Measurements from ENCODE around the gene PCDHGA1.

DNA sequence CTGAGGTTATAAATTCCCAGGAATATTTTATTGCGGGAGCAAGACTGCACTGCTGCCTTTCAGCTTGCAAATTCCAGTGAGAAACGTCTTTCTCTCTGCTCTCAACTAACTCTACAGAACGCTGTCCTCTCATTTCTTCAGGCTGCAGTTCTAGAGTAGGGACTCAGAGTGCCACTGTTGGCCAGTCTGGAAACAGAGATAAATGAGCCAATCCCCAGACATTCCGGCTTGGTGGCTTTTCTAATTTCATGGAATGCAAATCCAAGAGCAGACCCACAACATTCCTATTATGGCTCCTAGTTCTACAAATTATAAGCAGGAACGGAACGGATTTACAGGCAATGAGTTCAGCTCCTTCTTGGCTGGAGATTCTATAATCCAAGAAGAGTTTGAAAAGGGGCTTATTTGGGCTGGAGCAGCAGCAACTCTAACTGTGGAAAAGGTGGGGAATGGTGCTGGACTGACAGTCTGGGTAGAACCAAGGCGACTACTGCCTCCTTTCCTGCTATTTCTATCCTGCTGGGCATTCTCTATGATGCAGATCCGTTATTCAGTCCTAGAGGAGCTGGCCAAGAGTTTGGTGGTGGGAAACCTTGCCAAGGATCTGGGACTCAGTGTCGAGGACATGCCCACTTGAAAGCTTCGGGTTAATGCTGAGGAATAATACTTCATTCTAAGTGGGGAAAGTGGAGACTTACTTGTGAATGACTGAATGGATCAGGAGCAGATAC lies 109.3 kb downstream of the PCDHGA1 start:
- no peak for TF ChIP-seq EZH2 (IDR thresholded peaks at IDR 0.05; ENCODE audit: borderline replicate concordance, low read depth, low read length, poor library complexity, severe bottlenecking)
- TF ChIP-seq, protein P1, sequence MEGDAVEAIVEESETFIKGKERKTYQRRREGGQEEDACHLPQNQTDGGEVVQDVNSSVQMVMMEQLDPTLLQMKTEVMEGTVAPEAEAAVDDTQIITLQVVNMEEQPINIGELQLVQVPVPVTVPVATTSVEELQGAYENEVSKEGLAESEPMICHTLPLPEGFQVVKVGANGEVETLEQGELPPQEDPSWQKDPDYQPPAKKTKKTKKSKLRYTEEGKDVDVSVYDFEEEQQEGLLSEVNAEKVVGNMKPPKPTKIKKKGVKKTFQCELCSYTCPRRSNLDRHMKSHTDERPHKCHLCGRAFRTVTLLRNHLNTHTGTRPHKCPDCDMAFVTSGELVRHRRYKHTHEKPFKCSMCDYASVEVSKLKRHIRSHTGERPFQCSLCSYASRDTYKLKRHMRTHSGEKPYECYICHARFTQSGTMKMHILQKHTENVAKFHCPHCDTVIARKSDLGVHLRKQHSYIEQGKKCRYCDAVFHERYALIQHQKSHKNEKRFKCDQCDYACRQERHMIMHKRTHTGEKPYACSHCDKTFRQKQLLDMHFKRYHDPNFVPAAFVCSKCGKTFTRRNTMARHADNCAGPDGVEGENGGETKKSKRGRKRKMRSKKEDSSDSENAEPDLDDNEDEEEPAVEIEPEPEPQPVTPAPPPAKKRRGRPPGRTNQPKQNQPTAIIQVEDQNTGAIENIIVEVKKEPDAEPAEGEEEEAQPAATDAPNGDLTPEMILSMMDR (conservative IDR thresholded peaks at IDR 0.05; ENCODE audit: low read depth, low read length) = no peak

All from A673 (cell line).